Endothelial cell of umbilical vein (primary cell): ENCODE data around the gene IGLON5. TPM values are rescaled to one million over a fixed set of nuclear protein-coding genes. Genes with fewer than 3 reads are reported as not detected.

ENCODE experiments used
- BruUV-seq: library from RNA; stranded (reverse); fragments of 400-500 nt; replicated peaks from 2 replicates; lab custom pipeline; 2021; lab: Mats Ljungman, UMichigan
- CTCF ChIA-PET: fragments of 300-600, 350-600 bp; sonication (Branson Sonifier 250); formaldehyde crosslinking; loops from one replicate; lab custom pipeline; 2021; ENCODE audit warnings: antibody characterized with exemption, inconsistent platforms; lab: Charles Lee
- POLR2A ChIA-PET: fragments of 300-600, 350-600 bp; sonication (Branson Sonifier 250); formaldehyde crosslinking; loops from one replicate; lab custom pipeline; 2021; ENCODE audit warnings: antibody characterized with exemption, inconsistent platforms; lab: Charles Lee
- DNase-seq: peaks from one replicate; pipeline ENCODE4 v3.0.0-alpha.2; 2011; ENCODE audit warnings: low read depth, low spot score
- FAIRE-seq: peaks from 2 replicates; lab custom pipeline; 2011; peaks lifted over from hg19 to GRCh38; lab: Jason Lieb, UNC
- H2AFZ ChIP-seq: 2 replicates; pipeline ENCODE4 v1.6.0; 2012; ENCODE audit warnings: low read depth, low read length, control low read depth, inconsistent platforms
- H3K27ac ChIP-seq: 2 replicates; pipeline ENCODE4 v1.5.1; 2011; ENCODE audit warnings: low read depth, mild to moderate bottlenecking, control low read depth, low read length, moderate library complexity; ENCODE audit not compliant: insufficient read depth
- H3K27me3 ChIP-seq, 2 experiments: 2 replicates each; pipeline versions ENCODE4 v1.6.0 to v1.6.1; 2011; ENCODE audit warnings: low read length in 2 of 2, mixed read lengths in 1 of 2; ENCODE audit not compliant: control insufficient read depth in 2 of 2, insufficient read depth in 2 of 2
- H3K36me3 ChIP-seq, 2 experiments: 2 replicates in 1 of 2; 3 replicates in 1 of 2; pipeline ENCODE4 v1.5.1; 2011; ENCODE audit warnings: low read length in 2 of 2, mild to moderate bottlenecking in 1 of 2, moderate library complexity in 1 of 2; ENCODE audit not compliant: control insufficient read depth in 2 of 2, insufficient read depth in 2 of 2; ENCODE audit errors: extremely low read depth in 1 of 2
- H3K4me1 ChIP-seq: 3 replicates; pipeline ENCODE4 v1.5.1; 2011; ENCODE audit warnings: mild to moderate bottlenecking, low read length; ENCODE audit not compliant: control insufficient read depth, insufficient read depth; ENCODE audit errors: extremely low read depth
- H3K4me2 ChIP-seq: 2 replicates; pipeline ENCODE4 v1.6.1; 2011; ENCODE audit warnings: low read length, control low read depth, mixed read lengths; ENCODE audit not compliant: insufficient read depth
- H3K4me3 ChIP-seq, 3 experiments: fragments of 200-600 bp in 1 of 3; sonication (generic), shearing (Covaris generic) in 1 of 3; replicated peaks in 1 of 3; 2 replicates each; pipeline ENCODE4 v1.5.1; 2011 to 2016; ENCODE audit warnings: control low read depth in 3 of 3, low read length in 3 of 3, mild to moderate bottlenecking in 2 of 3, inconsistent platforms in 1 of 3, low read depth in 1 of 3, moderate library complexity in 1 of 3; ENCODE audit not compliant: insufficient read depth in 1 of 3
- H3K79me2 ChIP-seq: 2 replicates; pipeline ENCODE4 v1.6.0; 2012; ENCODE audit warnings: low read length, inconsistent platforms; ENCODE audit not compliant: control insufficient read depth, insufficient read depth
- H3K9ac ChIP-seq: replicated peaks from 2 replicates; pipeline ENCODE3; 2011; ENCODE audit warnings: low read length, control low read depth; ENCODE audit not compliant: insufficient read depth; ENCODE audit errors: extremely low read depth
- H3K9me1 ChIP-seq: replicated peaks from 3 replicates; pipeline ENCODE4 v1.6.0; 2011; ENCODE audit warnings: mild to moderate bottlenecking, low read length; ENCODE audit not compliant: control insufficient read depth, insufficient read depth; ENCODE audit errors: extremely low read depth
- H3K9me3 ChIP-seq: replicated peaks from 2 replicates; pipeline ENCODE4 v1.5.1; 2012; ENCODE audit warnings: low read length, inconsistent platforms; ENCODE audit not compliant: control insufficient read depth, insufficient read depth
- H4K20me1 ChIP-seq: replicated peaks from 2 replicates; pipeline ENCODE3; 2011; ENCODE audit warnings: mild to moderate bottlenecking, low read length; ENCODE audit not compliant: control insufficient read depth, insufficient read depth; ENCODE audit errors: extremely low read depth
- CTCF ChIP-seq, 2 donors: IDR thresholded peaks; 1 replicate in 1 of 2; 2 replicates in 1 of 2; pipeline ENCODE4 v1.5.1; 2011; ENCODE audit warnings: low read length in 2 of 2, mild to moderate bottlenecking in 2 of 2, moderate library complexity in 2 of 2, control low read depth in 1 of 2, inconsistent platforms in 1 of 2, low read depth in 1 of 2; ENCODE audit not compliant: insufficient read depth in 1 of 2; ENCODE audit errors: extremely low read depth in 1 of 2
- FOS ChIP-seq: IDR thresholded peaks from 2 replicates; pipeline ENCODE4 v1.6.1; 2011; ENCODE audit warnings: mild to moderate bottlenecking, low read length, moderate library complexity, borderline replicate concordance; ENCODE audit not compliant: insufficient read depth
- JUN ChIP-seq: IDR thresholded peaks from 2 replicates; pipeline ENCODE4 v1.6.1; 2011; ENCODE audit warnings: borderline replicate concordance, low read depth; ENCODE audit not compliant: insufficient read length, insufficient read depth
- MYC ChIP-seq: IDR thresholded peaks from one replicate; pipeline ENCODE4 v1.6.1; 2011; ENCODE audit warnings: mild to moderate bottlenecking, low read depth, low read length
- POLR2AphosphoS5 ChIP-seq: IDR thresholded peaks from 2 replicates; pipeline ENCODE4 v1.6.1; 2012; ENCODE audit warnings: low read depth, mild to moderate bottlenecking, control low read depth, low read length, moderate library complexity; ENCODE audit not compliant: insufficient read depth
- dilution Hi-C: fragments of 300-500 bp; cut with MboI; formaldehyde crosslinking; loops from one replicate; pipeline ENCODE4 v1.15.0; 2019; ENCODE audit warnings: low sequenced_read_pairs; ENCODE audit not compliant: extremely low pct_ligation_motif_present
- intact Hi-C: fragments of 100-400 bp; cut with micrococcal nuclease; formaldehyde crosslinking; loops from one replicate; pipeline ENCODE4 v1.10.0; 2022
- polyA plus RNA-seq, 4 experiments: library from polyadenylated mRNA; depleted of rRNA in 3 of 4; stranded (reverse) in 3 of 4; unstranded in 1 of 4; fragments of >200 nt; gene quantifications; 2 replicates each; pipeline versions ENCODE4 v1.2.1 to v1.2.3, GENCODE V29; 2011 to 2012; ENCODE audit warnings: missing spikeins in 1 of 4
- total RNA-seq: library from RNA; stranded (reverse); gene quantifications from 2 replicates; pipeline ENCODE4 v1.2.3, GENCODE V29; 2021

The IGLON5 gene
- total and polyA plus RNA-seq, 2 donors (not counting 3 experiments of a cell fraction or from before 2014, with no cell fraction given): not detected

GRCh38 chr19:51372649-51373504 lies 61.4 kb downstream of the IGLON5 start, which contains the start of gene NKG7:
Gene NKG7 (minus strand): TSS chr19:51372654. CDS start chr19:51372535, 119 bp downstream.
- H3K79me2 ChIP-seq: no peaks in the 10 kb centered on the region
- no peak within 1 kb of the TSS for H3K9ac ChIP-seq
- no peaks in the 10 kb centered on the region for H3K27me3 ChIP-seq
- dilution Hi-C loops: no loop called here
- ChIA-PET CTCF (interaction anchor here (1.0 to 1.3 kb wide), 2 partner anchors 8 to 44 kb away, joined by 3 read pairs; partner anchors contain the start of gene SIGLEC10), POLR2A (no interaction called here)
- H3K9me1 ChIP-seq: no peaks in the 10 kb centered on the region
- no peaks in the 10 kb centered on the region for H3K36me3 ChIP-seq
- H4K20me1 ChIP-seq: no peaks in the 10 kb centered on the region
- TF ChIP-seq CTCF (IDR thresholded peaks at IDR 0.05; ENCODE audit: extremely low read depth in 1 of 2, insufficient read depth in 1 of 2, low read depth in 1 of 2, low read length in 2 of 2) (no peak), MYC (no peak), FOS (no peak), POLR2AphosphoS5 (no peak), JUN (no peak)
- no peak within 1 kb of the TSS for H3K27ac ChIP-seq
- H3K4me3 ChIP-seq: no peak within 1 kb of the TSS
- H3K4me1 ChIP-seq: no peaks in the 10 kb centered on the region
- DNase-seq (no peak), FAIRE-seq (no peak)
- BruUV-seq: no TSS peak
- no peaks in the 10 kb centered on the region for H3K9me3 ChIP-seq
- intact Hi-C loops: no loop called here
- no peak within 1 kb of the TSS for H2AFZ ChIP-seq
- H3K4me2 ChIP-seq: no peak within 1 kb of the TSS
